HepG2 (cell line): ENCODE measurements around the gene TMEM231. TPM values are rescaled to one million over a fixed set of nuclear protein-coding genes. Genes with fewer than 3 reads are reported as not detected.

Source experiments
- BORCS8-MEF2B ChIP-seq: sonication (generic); formaldehyde crosslinking; IDR thresholded peaks from 2 replicates; pipeline ENCODE4 v1.8.0; 2022; ENCODE audit warnings: mild to moderate bottlenecking, missing genetic modification reagents
- CEBPG ChIP-seq: IDR thresholded peaks from 2 replicates; pipeline ENCODE4 v1.6.1; 2016
- FOXK1 ChIP-seq: sonication (generic); formaldehyde crosslinking; IDR thresholded peaks from 2 replicates; pipeline ENCODE4 v1.4.0; 2020; ENCODE audit warnings: low read depth, missing genetic modification reagents, borderline replicate concordance
- FOXM1 ChIP-seq: sonication (generic); formaldehyde crosslinking; IDR thresholded peaks from 2 replicates; pipeline ENCODE4 v1.5.0; 2020; ENCODE audit warnings: missing genetic modification reagents
- HINFP ChIP-seq: sonication (generic); formaldehyde crosslinking; IDR thresholded peaks from 2 replicates; pipeline ENCODE4 v1.4.0; 2020; ENCODE audit warnings: low read depth, mild to moderate bottlenecking, missing genetic modification reagents
- HOXA9 ChIP-seq: sonication (generic); formaldehyde crosslinking; IDR thresholded peaks from 2 replicates; pipeline ENCODE4 v1.8.1; 2022; ENCODE audit warnings: missing genetic modification reagents, mild to moderate bottlenecking, moderate library complexity, borderline replicate concordance
- MAFG ChIP-seq: sonication (generic); formaldehyde crosslinking; IDR thresholded peaks from 2 replicates; pipeline ENCODE4 v1.5.1; 2020; ENCODE audit warnings: mild to moderate bottlenecking, missing genetic modification reagents
- STAT6 ChIP-seq: sonication (generic); formaldehyde crosslinking; IDR thresholded peaks from 2 replicates; pipeline ENCODE4 v1.4.0; 2020; ENCODE audit warnings: missing genetic modification reagents, mild to moderate bottlenecking, borderline replicate concordance
- TCF7L2 ChIP-seq: IDR thresholded peaks from 2 replicates; pipeline ENCODE4 v1.6.1; 2011; ENCODE audit warnings: mild to moderate bottlenecking, low read depth, low read length, moderate library complexity
- ZNF260 ChIP-seq: sonication (generic); formaldehyde crosslinking; IDR thresholded peaks from 2 replicates; pipeline ENCODE4 v1.4.0; 2020; ENCODE audit warnings: missing genetic modification reagents, low read depth, mild to moderate bottlenecking, borderline replicate concordance
- ZNF431 ChIP-seq: sonication (generic); formaldehyde crosslinking; IDR thresholded peaks from 2 replicates; pipeline ENCODE4 v1.9.0; 2022; ENCODE audit warnings: missing genetic modification reagents, low read depth, mild to moderate bottlenecking, borderline replicate concordance
- ZNF619 ChIP-seq: sonication (generic); formaldehyde crosslinking; IDR thresholded peaks from 2 replicates; pipeline ENCODE4 v1.4.0; 2020; ENCODE audit warnings: mild to moderate bottlenecking, missing genetic modification reagents
- ZNF772 ChIP-seq: sonication (generic); formaldehyde crosslinking; IDR thresholded peaks from 2 replicates; pipeline ENCODE4 v1.5.0; 2020; ENCODE audit warnings: mild to moderate bottlenecking, missing genetic modification reagents
- polyA plus RNA-seq, 8 experiments: library from polyadenylated mRNA; depleted of rRNA in 3 of 8; stranded (reverse) in 7 of 8; unstranded in 1 of 8; fragments of >200 nt; fragmentation: Illumina TruSeq in 4 of 8; extraction: Trizol in 4 of 8; gene quantifications; 2 replicates each; pipeline versions ENCODE4 v1.2.1 to v1.2.3, GENCODE V29; 2011 to 2016; ENCODE audit warnings: low read depth in 4 of 8, missing spikeins in 1 of 8, mixed read lengths in 1 of 8; ENCODE audit not compliant: insufficient read depth in 1 of 8
- total RNA-seq, 5 experiments: library from RNA; depleted of rRNA; stranded (reverse); fragments of >200 nt; fragmentation: Illumina TruSeq; extraction: Trizol; gene quantifications; 2 replicates each; pipeline ENCODE4 v1.2.3, GENCODE V29; 2016; ENCODE audit warnings: low read depth in 1 of 5
- TF ChIP-seq, protein P1 (sequence below): sonication (generic); formaldehyde crosslinking; conservative IDR thresholded peaks from 2 replicates; pipeline ENCODE4 v1.4.0; 2020; ENCODE audit warnings: missing genetic modification reagents
- TF ChIP-seq, protein P2 (sequence below): IDR thresholded peaks from 2 replicates; pipeline ENCODE4 v1.6.1; 2012; ENCODE audit warnings: low read depth, low read length, improper control_type of control experiment
- TF ChIP-seq, protein P3 (sequence below), 2 experiments: sonication (generic) in 1 of 2; formaldehyde crosslinking in 1 of 2; IDR thresholded peaks; 2 replicates each; pipeline versions ENCODE4 v1.5.1 to v1.6.1; 2011 to 2020; ENCODE audit warnings: borderline replicate concordance in 1 of 2, low read depth in 1 of 2, low read length in 1 of 2, mild to moderate bottlenecking in 1 of 2, missing genetic modification reagents in 1 of 2, moderate library complexity in 1 of 2

Gene TMEM231
- total and polyA plus RNA-seq, 2 of the 13 experiments (the other 11 are each of a cell fraction or from before 2014, with no cell fraction given): 3.5 to 7.4 TPM

GRCh38 chr16:75566040-75566757, 10.1 kb upstream of the TMEM231 start, which contains the start of gene GABARAPL2 (continued):
- 0 out of 2 replicates have a peak, but pooled peaks have one; percentile 32 for TF ChIP-seq MAFG
- peak; percentile 80; the same call in 1 of the 2 replicates for TF ChIP-seq BORCS8-MEF2B
- TF ChIP-seq, protein P1, sequence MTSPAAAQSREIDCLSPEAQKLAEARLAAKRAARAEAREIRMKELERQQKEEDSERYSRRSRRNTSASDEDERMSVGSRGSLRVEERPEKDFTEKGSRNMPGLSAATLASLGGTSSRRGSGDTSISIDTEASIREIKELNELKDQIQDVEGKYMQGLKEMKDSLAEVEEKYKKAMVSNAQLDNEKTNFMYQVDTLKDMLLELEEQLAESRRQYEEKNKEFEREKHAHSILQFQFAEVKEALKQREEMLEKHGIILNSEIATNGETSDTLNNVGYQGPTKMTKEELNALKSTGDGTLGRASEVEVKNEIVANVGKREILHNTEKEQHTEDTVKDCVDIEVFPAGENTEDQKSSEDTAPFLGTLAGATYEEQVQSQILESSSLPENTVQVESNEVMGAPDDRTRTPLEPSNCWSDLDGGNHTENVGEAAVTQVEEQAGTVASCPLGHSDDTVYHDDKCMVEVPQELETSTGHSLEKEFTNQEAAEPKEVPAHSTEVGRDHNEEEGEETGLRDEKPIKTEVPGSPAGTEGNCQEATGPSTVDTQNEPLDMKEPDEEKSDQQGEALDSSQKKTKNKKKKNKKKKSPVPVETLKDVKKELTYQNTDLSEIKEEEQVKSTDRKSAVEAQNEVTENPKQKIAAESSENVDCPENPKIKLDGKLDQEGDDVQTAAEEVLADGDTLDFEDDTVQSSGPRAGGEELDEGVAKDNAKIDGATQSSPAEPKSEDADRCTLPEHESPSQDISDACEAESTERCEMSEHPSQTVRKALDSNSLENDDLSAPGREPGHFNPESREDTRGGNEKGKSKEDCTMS (CRISPR knock-in tag): no peak
- TF ChIP-seq HOXA9 (CRISPR knock-in tag): no peak
- peak; percentile 81; the same call in 1 of the 2 replicates for TF ChIP-seq ZNF431 (CRISPR knock-in tag)
- peak; percentile 78 for TF ChIP-seq FOXK1 (CRISPR knock-in tag)
- TF ChIP-seq, protein P2, sequence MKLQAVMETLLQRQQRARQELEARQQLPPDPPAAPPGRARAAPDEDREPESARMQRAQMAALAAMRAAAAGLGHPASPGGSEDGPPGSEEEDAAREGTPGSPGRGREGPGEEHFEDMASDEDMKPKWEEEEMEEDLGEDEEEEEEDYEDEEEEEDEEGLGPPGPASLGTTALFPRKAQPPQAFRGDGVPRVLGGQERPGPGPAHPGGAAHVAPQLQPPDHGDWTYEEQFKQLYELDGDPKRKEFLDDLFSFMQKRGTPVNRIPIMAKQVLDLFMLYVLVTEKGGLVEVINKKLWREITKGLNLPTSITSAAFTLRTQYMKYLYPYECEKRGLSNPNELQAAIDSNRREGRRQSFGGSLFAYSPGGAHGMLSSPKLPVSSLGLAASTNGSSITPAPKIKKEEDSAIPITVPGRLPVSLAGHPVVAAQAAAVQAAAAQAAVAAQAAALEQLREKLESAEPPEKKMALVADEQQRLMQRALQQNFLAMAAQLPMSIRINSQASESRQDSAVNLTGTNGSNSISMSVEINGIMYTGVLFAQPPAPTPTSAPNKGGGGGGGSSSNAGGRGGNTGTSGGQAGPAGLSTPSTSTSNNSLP: no peak
- no peak for TF ChIP-seq HINFP (CRISPR knock-in tag)
- TF ChIP-seq ZNF772 (CRISPR knock-in tag): peak; percentile 71; the same call in 1 of the 2 replicates
- 0 out of 2 replicates have a peak, but pooled peaks have one; percentile 58 for TF ChIP-seq ZNF260
- TF ChIP-seq STAT6: no peak; the same call in 1 of the 2 replicates
- TF ChIP-seq, protein P3, sequence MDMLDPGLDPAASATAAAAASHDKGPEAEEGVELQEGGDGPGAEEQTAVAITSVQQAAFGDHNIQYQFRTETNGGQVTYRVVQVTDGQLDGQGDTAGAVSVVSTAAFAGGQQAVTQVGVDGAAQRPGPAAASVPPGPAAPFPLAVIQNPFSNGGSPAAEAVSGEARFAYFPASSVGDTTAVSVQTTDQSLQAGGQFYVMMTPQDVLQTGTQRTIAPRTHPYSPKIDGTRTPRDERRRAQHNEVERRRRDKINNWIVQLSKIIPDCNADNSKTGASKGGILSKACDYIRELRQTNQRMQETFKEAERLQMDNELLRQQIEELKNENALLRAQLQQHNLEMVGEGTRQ (IDR thresholded peaks at IDR 0.05; ENCODE audit: low read depth, low read length): no peak
- TF ChIP-seq, protein P3 (CRISPR knock-in tag; IDR thresholded peaks at IDR 0.05; ENCODE audit: borderline replicate concordance): no peak
- peak; percentile 51; the same call in 1 of the 2 replicates for TF ChIP-seq ZNF619 (CRISPR knock-in tag)
- no peak for TF ChIP-seq TCF7L2
- TF ChIP-seq FOXM1 (CRISPR knock-in tag): no peak; the same call in 1 of the 2 replicates
- TF ChIP-seq CEBPG (CRISPR knock-in tag): no peak
